HS-5 (cell line): ENCODE data around the gene LYPD3.
"Not testable (repeated sequence)": the region's sequence is repeated elsewhere in the genome, so short reads cannot be mapped to it uniquely, and the experiment has no call there.

Experiments
- DNase-seq: peaks from one replicate; pipeline ENCODE4 v3.0.0-alpha.2; 2012; ENCODE audit warnings: low read depth

LYPD3 gene

DNA sequence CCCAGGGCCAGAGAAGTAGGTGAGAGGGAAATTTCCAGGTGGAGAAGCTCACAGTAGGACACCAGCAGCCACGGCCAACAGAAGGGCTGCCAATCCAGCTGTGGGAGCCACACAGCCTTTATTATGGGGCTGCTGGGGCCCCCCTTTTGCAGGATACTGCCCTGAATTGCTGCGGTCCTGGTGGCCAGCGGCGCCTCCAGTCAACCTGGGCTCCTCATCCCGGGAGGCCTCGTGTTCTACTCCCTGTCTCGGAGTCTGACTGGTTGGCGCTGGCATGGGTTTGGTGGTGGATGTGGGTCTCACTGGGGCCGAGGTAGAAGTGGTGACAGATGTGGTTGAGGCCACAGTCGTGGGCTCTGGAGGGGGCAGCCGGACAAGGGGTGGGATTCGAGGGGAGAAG lies 4.1 kb downstream of the LYPD3 start:
- DNase-seq = no peak

DNA sequence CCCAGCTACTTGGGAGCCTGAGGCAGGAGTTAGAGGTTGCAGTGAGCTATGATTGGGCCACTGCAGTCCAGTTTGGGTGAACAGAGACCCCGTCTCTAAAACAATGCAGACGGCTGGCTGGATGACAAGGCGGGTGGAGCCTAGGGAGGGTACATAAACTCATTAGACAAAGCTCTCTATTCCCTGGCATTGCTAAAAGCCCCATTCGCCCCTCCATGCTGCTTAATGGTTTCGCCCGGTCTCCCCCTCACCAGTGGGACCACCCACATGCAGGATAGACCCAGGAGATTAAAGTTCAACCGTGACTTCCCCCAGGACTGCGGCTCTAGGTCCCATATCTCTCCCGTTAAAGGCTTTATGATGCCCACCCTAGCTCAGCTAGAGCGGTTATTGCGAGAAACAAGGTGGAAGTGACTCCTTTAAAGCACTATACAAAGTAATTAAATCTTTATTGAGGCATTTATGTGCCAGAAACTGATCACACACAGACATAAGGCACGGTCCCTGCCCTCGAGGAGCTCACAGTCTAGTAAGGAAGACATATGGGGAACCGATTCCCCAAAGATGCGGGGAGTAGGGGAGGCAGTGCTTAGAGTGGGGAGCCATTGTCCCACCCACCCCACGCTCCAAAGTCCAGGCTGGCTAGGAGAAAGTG lies 4.9 kb downstream of the LYPD3 start:
- no peak for DNase-seq

DNA sequence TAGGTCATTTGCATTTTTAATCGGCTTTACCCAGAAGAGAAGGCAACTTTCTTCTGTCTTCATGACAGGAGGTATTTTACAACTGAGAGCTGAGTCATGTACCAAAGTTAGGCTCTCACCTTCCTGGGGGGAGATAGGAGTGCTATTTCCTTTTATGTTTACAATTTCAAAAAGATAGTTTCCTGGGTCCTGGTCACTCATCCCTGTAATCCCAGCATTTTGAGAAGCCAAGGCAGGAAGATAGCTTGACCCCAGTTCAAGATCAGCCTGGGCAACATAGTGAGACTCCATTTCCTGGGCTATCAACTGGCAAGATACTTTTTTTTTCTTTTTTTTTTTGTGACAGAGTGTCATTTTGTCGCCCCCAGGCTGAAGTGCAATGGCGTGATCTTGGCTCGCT lies 7.6 kb downstream of the LYPD3 start:
- DNase-seq = no peak

DNA sequence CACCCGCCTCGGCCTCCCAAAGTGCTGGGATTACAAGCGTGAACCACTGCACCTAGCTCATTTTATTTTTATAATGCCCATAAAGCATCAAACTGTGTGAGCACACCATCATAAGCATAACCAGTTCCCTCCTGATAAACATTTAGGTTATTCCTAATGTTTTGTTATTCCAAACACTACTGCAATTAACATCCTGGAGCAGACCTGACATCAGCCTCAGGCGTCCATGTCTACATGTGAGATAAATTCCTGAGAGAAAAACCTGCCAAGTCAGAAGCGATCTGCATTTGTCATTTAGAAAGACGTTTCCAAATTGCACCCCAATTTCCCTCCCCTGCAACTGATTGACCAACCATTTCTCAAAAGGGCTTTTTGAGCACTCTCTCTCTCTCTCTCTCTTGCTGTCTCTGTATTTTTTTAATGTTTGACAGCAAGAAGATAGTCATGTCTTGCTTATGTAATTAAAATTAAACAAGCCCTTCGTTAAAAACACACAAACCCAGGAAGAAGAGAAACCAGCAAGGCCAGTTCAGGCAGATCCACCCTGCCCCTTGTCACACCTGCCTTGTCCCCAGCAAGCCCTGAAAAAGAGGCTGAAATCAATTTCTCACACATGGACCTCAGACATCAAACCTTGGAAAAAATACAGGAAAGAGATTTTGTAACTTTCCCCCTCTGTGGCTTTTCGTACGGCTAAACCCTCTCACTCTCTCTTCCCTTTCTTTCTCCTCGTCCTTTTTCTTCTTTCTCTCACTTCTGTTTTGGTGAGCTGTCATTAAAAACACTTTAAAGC lies 9.9 kb downstream of the LYPD3 start:
- DNase-seq = no peak

DNA sequence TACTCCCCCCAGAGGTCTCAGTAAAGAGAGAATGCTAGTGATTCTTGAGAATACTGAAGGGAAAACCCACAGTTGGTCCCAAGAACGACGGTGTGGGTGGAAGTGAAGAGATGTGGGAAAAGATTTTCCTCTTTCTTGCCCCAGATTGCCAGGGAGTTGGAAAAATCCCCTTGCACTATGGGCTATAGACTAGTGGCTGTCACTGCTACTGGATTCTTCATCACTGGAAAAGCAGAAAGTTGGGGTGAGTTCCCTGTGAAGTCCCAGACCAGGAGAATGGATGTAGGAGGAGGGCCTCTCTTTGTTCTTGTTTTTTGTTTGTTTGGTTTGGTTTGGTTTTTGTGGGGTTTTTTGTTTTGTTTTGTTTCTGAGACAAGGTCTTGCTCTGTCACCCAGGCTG lies 11.4 kb downstream of the LYPD3 start:
- no peak for DNase-seq

DNA sequence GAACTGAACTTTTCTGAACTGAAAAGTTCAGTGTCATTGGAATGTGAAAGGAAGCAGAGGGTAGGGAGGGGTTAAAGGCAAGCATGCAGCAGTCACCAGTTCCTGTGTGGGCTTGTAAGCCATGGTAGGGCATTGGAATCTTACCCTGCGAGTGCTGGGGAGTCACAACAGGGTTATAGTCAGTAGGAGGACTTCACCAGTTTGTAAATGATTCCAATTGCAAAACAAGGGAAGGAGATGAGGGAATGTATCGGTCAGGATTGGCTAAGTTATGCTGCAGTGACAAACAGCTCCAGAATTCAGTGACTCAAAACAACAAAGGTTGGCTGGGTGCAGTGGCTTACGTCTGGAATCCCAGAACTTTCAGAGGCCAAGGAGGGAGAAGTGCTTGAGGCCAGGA lies 12.8 kb downstream of the LYPD3 start:
- DNase-seq = no peak

DNA sequence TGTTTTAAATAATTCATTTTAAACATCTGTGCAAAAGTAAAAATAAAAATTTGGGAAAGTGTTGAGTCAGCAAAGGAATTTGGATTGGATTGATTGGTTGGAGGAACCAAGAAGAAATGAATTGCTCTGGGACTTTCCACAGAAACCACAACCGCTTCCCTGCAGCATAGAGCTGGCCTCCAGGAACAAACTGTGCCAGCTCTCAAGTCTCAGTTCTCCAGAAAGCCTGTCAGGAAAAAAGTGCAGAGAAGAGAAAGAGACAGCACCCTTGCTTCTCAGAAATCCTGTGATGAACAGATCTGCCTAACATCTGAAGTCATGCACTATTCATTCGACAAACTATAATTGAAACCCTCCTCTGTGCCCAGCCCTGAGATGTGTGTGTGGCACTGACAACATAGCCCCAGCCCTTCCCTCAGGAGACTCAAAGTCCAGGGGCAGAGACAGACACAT lies 14.8 kb downstream of the LYPD3 start:
- no peak for DNase-seq

DNA sequence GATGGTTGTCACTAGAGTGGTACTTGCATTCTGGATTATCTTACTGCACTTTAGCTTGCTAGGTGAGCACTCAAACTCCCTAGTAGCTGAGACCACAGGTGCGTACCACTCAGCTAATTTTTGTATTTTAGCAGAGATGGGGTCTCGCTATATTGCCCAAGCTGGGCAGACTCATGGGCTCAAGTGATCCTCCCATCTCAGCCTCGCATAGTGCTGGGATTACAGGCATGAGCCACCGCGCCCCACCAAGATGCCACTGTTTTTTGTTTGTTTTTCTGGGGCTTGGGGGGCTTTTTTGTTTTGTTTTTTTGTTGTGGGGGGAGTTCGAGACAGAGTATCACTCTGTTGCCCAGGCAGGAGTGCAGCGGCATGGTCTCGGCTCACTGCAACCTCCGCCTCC lies 17.8 kb downstream of the LYPD3 start:
- no peak for DNase-seq

DNA sequence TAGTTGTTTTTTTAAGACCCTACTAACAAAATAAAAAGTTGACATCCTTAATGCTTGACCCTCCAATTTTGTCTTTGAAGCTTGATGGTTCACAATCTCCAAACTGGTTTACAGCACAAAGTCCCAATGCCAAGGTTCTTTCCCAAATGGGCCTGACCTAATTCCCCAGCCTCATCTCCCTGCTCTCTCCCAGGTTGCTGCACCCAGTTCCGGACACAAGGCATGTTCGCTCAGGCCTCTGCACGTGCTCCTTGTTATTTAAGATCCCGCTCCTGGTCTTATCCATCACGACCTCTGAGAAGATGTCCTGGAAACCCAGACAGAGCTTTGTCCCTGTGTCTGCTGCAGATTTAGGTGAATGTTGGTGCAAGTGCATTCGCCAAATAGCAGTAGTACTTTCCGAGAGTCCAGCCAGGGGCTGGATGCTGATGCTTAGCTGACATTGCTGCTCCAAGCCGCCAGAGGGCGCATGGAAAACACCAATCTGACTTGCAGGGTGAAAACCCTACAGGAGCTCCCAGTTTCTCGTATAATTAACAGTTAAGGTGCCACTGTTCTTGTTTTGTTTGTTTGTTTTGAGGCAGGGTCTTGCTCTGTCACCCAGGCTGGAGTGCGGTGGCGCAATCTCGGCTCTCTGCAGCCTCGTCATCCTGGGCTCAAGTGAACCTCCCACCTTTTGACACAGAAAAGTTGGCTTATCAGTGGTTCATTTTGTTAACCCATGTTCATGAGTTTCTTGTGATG lies 18.5 kb downstream of the LYPD3 start:
- no peak for DNase-seq

DNA sequence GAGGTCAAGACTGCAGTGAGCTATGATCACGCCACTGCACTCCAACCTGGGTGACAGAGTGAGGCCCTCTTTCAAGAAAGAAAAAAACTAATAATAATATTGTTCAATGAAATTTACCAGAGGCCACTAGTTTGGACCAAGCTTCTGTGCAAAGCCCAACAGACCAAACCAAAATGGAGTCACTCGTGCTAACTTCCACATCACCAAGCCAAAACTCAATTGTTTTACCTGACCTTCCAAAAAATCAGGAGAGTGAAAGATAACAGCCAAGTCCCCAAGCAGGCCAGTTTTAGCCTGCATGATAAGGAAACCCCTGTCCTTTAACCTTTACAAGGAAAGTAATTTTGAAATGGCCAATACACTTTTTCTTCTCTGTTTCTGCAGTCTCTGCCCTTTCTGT lies 20.0 kb downstream of the LYPD3 start:
- DNase-seq = no peak

DNA sequence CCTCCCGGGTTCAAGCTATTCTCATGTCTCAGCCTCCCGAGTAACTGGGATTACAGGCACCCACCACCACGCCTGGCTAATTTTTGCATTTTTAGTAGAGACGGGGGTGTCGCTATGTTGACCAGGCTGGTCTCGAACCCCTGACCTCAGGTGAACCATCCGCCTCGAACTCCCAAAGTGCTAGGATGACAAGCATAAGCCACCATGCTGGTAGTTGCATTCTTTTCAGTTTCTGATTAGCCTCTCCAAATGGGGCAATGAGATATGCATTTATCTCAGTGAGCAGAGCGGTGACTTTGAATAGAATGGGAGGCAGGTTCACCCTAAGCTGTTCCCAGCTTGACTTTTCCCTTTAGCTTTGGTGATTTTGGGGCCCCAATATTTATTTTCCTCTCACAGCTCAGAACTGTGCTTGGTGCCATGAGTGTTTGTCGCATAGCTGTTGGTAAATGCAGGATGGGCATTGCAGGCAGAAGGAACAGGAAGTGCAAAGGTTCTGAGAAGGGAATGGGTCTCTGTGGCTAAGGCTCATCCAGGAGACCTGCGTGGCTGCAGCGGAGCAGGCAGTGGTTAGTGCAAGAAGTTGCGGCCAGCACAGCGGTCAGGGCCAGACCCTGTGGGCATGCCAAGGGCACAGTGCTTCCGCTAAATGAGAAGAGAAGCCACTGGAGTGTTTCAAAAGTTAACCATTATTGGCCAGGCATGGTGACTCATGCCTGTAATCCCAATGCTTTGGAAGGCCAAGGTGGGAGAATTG lies 20.7 kb downstream of the LYPD3 start:
- no peak for DNase-seq

DNA sequence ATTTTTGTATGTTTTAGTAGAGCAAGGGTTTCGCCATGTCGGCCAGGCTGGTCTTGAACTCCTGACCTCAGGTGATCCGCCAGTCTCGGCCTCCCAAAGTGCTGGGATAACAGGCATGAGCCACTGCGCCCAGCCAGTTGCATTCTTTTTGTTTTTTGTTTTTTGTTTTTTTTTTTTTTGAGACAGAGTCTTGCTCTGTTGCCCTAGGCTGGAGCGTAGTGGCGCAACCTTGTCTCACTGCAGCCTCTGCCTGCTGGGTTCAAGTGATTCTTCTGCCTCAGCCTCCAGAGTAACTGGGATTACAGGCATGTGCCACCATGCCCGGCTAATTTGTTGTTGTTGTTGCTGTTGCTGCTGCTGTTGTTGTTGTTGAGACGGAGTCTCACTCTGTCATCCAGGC lies 21.3 kb downstream of the LYPD3 start:
- DNase-seq = not testable (repeated sequence)

DNA sequence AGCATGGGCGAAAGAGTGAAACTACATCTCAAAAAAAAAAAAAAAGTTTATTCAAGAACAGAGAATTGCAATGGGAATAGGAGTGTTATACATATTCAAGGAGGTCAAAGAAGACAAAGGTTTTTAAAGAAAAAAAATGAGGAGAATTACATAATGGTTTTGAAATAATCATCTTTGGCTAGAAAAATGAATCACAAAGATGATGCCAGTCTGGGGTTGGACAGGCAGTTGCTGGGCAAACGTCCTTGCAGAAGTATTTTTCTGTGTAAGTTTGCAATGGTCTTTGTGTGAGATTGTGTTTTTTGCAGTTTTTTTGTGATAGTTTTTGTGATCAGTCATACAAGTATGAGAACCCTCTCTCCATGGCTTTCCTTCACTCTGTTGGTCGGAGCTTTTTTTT lies 23.7 kb downstream of the LYPD3 start:
- no peak for DNase-seq

DNA sequence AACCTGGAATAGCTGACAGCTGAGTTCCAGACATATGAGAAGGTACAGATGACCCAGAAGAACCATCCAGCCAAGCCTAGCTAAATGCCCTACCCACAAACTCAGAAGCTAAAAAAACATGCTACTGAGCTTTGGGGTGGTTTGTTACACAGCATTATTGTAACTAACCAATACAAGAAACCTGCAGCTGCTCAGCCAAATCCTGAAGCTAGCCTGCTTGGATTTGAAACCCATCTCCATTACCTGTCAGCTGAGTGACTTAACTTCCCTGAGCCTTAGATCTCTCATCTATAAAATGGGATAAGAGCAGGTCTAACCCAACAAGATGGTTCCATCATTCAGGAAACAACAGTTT lies 25.7 kb downstream of the LYPD3 start:
- DNase-seq = no peak

DNA sequence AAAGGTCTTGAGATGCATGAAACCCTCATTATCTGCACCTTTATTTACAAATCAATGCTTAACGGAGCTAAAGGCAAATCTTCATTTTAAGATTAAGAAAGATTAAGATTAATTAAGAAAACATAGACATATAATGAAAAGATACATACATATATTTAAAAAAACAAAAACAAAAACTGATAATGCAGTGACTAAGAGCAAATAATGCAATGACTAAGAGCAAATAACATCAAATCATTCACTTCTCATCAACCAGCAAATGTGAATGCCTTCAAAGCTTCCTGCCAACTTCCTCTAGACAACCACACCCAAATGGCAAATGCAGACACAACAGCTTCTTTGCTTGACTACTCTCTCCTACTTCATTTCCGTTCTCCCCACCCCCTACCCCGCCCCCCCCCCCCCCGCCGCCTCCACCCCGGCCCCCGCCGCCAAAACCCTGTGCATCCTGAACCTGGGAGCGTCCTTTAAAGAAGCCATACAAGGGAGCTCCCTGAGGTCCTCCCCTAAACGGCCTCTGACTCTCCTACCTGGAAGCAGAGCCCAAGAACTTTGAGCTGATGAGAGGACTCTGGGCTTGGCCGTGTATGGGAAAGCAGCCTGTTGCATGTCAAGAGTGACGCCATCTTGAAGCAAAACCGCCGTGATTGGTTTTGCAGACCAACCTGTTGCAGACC lies 26.2 kb downstream of the LYPD3 start:
- no peak for DNase-seq

DNA sequence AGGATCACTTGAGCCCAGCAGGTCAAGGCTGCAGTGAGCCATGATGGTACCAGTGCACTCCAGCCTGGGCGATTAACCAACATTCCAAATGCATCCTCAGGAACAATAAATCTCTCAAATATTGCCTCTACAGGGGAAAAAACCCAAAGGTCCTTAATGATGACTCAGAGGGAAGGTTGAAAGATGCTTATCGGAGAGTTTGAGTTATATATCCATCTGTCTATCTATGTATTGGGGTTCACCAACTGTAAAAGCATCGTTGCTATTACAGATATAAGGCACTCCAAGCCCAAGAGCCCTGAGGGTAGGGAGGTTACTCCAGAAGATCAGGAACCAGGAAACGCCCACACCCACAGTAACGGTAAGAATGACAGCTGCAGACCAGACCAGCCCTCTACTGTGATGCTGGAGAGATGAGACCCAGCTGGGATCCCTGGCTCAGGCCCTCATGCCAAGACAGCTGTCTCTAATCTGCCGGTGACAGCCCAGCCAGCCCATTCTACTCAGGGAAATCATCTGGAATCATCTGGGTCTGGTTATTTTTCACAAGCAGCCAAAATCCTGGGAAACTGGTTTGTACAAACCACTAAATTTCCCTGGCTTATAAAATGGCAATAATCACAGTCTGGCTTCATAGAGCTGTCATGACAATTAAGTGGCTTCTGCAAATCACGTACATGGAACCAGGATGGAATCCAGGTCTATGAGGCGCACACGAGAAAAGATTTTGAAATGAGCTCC lies 26.9 kb downstream of the LYPD3 start:
- peak; percentile 24 for DNase-seq

DNA sequence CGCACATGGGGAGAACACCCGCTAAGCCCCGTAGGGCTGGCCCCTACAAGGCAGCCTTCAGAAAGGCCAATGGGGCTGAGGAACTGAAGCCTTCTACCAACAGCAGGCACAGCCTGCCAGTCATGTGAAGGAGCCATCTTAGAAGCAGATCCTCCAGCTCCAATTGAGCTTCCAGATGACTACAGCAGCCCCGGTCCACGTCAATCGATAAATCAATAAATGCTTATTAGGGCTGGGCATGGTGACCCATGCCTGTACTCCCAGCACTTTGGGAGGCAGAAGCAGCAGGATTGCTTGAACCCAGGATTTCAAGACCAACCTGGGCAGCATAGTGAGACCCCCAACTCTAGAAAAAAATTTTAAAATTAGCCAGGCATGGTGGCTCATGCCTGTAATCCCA lies 27.7 kb downstream of the LYPD3 start:
- DNase-seq = no peak

DNA sequence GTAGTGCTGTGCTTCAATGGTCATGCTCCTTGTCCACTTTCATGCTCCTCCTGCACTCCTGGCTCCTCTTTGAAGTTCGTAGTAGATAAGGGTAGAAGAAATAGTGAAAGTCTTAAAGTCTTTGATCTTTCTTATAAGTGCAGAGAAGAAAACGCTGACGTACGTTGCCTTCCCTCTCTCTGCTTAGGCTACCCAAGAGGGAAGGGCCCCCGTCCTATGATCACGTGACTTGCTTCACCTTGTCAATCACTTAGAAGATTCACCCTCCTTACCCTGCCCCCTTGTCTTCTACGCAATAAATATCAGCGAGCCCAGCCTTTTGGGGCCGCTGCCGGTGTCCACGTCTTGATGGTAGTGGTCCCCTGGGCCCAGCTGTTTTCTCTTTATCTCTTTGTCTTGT lies 28.1 kb downstream of the LYPD3 start:
- DNase-seq = not testable (repeated sequence)

DNA sequence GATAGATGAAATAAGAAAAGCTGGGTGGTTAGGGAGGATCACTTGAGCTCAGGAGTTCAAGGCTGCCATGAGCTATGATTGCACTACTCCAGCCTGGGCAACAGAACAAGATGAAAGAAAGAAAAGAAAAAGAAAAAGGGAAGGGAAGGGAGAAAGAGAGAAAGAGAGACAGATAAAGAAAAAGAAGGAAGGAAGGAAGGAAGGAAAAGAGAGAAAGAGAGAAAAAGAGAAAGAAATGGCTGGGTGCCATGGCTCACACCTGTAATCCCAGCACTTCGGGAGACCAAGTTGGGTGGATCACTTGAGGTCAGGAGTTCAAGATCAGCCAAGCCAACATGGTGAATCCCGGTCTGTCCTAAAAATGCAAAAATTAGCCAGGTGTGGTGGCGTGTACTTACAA lies 29.6 kb downstream of the LYPD3 start:
- no peak for DNase-seq

DNA sequence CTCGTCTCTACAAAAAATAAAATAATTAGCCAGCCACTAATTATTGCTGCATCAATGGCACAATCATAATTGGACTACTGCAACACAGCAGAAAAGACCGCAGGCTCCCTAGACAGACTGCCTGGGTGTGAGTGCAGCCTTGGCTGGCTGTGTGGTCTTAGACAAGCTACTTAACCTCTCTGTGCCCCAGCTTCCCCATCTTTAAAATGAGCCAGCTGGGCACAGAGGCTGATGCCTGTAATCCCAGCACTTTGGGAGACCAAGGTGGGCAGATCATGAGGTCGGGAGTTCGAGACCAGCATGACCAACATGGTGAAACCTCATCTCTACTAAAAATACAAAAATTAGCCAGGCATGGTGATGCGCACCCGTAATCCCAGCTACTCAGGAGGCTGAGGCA lies 31.7 kb downstream of the LYPD3 start:
- no peak for DNase-seq

DNA sequence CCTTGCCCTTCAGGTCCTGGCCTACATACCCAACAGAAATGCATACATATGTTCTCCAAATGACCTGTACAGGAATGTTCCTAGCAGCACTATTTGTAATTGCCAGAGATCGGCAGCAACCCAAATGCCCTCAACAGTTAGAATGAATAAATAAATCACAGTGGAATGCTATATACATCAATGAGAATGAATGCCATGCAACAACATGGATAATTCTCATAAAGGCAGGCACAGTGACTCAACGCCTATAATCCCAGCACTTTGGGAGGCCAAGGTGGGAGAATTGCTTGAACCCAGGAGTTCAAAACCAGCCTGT lies 32.1 kb downstream of the LYPD3 start:
- DNase-seq = no peak
